Myocyte (in vitro differentiated cells): ENCODE results near the gene LRGUK. TPM values are rescaled to one million over a fixed set of nuclear protein-coding genes. Genes with fewer than 3 reads are reported as not detected.

ENCODE experiments used
- DNase-seq: peaks from one replicate; pipeline ENCODE4 v3.0.0-alpha.2; 2012; ENCODE audit warnings: low read depth
- total RNA-seq: library from RNA; depleted of rRNA; stranded (reverse); fragments of >200 nt; gene quantifications from 2 replicates; pipeline ENCODE4 v1.2.3, GENCODE V29; 2014

LRGUK gene
- total RNA-seq, 1 donor from 2014 or later, result 0.24 TPM

DNA sequence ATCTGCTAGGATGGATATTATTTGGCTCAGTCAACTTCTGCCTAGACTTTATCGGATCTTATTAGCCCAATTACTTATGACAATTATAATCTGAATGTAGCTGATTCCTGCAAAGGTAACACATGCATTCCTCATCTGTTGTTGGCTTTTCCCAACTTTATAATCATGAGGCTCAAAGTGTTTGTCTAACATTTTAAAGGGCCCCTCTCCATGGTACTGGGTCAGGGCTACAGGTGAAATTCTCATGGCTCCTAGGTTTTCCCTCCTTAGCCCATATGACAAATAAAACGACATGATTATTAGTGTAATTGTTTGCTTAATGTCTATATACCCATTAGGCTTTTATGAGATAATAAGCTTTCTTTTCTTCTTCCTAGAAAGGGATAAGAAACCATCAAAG lies 4.2 kb upstream of the LRGUK start:
- DNase-seq, result no peak

DNA sequence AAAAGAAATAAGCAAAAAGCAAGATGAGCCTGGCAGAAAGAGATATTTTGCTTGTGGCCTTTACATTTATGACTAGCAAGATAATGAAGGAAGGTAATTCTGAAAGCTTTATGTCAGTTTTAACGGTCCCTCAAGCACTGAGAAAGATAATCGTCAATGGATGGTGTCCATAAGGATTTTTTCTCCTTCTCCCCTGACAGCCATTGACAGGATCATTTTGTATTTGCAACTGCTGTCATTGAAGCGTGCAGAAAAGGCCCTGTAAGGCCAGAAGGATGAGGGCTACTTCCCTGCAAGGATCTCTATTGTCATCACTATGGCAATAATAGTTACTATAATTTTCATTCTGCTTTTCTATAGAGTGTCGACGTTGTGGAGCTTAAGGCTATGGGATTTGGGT lies 994 bp upstream of the LRGUK start:
- DNase-seq, result no peak

DNA sequence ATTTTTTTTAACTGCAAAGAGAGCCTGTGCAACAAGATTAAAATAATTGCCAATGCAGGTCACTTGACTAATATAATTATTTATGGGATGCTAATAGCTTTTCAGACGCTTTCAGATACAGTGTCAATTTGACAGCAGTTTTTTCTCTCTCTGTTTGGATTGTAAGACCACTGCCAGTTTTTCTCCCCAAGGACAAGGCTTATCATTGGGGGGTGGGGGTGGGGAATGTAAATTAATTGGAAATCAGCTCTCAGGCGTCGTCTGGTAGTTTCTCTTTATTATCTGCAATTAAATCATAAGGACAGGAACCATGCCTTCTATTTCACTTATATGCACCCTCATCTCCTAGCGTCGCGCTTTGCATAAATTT lies 559 bp upstream of the LRGUK start:
- no peak for DNase-seq

DNA sequence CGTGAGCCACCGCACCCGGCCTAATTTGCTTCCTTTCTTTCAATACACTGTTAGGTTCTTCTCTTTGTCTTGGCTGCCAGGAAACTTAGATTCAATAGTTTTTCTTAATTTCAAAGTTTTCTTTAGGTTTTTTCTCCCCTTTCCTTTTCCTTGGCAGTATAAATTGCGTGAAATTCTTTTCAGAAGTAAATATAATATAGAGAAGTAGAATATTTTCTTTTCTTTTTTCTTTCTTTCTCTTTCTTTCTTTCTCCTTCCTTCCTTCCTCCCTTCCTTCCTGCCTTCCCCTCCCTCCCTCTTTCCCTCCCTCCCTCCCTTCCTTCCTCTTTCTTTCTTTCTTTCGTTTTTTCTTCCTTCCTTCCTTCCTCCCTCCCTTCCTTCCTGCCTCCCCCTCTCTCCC lies 1.7 kb downstream of the LRGUK start:
- no peak for DNase-seq

DNA sequence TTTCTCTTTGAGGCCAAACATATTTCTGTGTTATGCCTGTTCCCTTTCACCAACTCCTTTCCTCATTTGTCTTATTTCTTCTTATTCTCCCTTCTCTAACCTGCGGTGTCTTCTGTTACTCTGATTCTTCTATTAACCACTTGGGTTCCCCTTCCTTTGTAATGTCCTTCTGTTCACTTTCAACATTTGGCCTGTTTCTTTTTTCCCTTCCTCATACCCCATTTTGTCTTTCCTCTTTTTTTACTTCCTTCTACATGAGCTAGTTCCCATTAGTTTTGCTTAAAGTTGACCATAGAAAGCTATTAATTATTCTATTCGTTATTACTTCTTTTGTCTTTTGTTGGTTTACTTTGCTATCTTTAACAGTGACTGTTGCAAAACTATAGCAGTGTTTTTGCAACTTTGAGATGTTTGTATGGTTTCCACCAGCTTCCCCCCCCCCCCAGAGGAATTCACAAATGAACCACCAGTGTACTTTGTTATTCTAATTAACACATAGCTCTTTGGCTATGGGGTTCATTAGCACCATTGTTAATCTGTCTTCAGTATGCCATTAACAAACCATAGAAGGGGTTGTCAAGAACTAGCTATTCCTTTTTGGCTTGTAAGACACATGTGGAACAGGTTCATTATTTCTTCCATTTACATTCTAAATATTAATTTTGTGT lies 2.9 kb downstream of the LRGUK start:
- DNase-seq, result no peak

DNA sequence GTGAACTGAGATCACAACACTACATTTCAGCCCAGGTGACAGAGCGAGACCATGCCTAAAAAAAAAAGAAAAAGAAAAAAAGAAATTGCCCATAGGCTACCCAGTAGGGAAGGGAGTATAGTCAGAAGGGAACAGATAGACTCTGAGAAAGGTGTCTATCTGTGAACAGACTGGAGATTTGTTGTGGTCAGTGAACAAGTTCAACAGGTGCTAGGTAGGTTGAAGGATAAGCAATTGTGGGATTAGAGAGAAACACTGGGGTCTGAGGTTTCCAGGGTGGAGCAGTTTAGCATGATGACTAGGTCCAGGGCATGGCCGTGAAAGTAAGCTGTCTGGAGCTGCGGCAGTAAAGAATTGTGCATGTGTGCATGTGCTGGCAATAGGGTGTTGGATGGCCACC lies 6.9 kb downstream of the LRGUK start:
- no peak for DNase-seq

DNA sequence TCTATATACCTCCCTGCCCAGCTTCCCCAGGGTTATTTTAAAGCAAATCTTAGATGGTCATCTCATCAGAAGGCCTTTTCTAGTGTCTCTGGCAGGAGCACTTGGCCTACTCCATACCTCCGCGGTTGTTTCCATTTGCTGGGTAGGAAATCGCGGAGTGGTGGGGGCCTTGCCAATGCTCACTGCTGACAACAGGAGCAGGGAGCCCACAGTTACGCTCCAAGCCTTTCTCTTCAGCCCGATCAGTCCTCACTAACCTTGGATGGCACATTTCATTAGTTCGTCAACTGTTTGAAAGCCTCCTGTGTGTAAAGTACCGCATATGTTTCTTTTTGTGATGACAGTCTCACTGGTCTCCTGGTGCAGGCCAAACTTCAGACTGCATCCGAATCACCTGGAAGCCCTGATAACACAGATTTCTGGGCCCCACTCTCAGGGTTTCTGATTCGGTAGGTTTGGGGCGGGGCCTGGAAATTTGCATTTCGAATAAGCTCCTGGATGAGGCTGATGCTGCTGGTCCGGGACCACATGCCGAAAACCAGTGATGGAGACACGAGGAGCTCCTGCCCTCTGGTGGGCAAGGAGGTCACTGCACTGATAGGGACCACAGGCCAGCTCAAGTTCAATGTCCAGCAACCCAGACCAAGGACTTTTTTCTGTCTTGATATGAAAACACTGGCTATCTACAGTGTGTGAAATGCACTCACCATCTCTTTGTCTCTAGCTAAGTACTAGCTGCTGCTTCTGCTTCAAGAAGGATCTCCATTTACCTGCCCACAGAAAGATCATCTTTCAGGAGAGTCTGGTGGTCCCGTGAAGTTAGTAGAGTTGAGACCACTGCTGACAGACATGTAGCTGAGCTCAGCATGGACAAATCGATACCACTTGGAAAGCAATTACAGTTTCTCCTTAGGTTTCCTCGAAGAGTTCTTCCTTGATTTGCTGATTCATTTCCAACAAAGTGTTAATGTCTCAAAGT lies 14.0 kb downstream of the LRGUK start:
- peak; percentile 83 for DNase-seq

DNA sequence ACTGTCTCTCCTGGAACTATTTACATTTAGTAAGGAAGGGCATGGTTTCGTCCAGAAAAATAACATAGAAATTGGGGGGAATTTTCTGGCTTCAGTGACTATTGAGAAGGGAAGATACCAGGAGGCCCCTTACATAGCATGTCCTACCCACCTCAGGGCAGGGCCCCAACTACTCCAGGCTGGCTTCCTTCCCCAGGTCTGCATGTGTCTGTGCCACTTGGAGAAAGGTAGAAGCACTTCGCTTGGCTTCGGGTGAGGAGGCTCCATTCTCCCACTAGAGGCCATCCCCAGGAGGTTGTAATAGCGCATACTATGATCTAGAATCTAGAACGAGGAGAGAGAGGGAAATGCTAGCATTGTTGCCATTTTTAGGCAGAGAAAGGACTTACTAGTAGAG lies 14.7 kb downstream of the LRGUK start:
- DNase-seq, result no peak

DNA sequence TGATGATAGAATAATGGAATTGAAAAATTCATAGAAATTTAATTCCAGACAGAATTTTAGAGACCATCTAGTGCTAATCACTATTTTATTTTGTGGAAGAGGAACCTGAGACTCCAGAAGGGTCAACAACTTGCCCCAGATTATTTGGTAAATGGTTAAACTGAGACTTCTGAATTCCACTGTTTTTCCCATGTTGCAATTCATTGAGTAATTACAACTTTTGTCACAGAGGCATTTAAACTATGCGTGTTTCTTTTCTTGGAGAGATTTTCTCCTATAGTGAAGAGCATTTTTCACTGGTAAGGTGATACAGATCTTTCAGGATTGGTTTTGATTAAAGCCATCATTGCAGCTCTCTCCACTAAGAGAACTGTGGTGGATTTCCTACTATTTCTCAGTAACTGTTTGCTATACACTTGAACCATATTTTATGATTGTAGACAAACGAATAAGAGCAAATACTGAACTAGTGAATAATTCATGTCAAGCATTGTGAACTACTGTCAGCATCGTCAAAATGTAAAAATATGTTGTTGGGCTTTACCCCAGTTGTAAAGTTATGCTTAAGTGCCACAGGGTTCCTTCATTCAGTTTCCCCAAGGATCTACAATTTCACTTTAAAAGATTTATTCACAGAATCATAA lies 26.5 kb downstream of the LRGUK start:
- no peak for DNase-seq

DNA sequence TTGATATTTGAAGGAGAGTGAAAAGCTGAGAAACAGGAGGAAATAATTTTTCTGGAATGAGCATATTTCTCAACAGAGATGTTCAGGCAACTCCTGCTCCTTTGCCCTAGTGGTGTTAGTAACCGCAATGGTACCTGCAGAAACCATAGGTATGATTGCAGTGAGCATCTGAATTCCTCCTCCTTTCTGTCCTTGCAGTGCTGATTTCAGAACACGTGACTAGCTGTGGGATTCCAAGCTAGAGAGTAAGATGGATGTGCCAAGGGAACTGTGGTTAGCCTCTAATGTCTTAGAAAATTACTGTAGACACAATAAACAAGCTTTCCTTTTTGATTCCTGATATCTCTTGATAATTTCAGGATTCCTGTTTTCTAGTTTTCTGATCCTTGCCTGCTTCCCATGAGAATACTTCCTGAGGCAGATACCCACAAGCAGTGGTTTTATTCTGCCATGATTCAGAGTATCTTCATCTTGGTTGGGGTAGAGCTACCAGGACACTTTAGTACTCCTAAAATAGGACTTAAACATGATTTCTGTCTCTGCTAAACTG lies 27.5 kb downstream of the LRGUK start:
- peak; percentile 59 for DNase-seq

DNA sequence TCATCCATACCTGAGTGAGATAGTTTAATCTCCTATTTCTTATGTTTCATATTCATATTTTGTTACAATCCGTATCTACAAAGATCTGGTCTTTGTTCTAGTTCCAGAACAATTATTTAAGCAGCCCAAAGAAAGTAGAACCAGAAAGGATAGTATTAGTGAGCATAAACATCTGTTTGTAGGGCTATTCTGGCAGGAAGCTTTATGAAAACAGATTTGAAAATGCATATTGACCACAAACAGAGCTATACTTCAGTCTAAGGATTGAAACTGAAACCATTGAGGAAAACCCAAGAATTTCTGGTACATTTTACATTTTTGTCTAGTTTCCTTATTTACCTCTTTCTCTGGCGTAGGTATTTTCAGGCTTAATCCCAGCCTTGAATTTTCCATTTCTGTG lies 28.1 kb downstream of the LRGUK start:
- no peak for DNase-seq

DNA sequence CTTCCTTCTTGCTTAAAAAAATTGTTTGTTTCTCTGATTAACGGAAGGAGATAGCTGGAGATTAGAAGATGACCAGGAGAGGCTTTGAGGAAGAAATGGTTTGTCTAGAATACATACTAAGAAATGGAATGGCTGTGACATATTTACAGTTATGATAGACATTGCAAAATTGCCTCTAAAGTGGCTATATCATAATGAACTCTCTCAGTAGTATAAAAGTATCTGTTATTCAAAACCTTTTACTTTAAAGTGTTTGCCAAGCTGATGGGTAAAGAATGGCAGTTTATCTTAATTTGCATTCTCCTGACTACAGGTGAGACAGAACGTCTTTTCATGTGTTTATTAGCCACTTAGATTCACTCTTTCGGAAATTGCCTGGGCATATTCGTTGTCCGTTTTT lies 28.7 kb downstream of the LRGUK start:
- no peak for DNase-seq

DNA sequence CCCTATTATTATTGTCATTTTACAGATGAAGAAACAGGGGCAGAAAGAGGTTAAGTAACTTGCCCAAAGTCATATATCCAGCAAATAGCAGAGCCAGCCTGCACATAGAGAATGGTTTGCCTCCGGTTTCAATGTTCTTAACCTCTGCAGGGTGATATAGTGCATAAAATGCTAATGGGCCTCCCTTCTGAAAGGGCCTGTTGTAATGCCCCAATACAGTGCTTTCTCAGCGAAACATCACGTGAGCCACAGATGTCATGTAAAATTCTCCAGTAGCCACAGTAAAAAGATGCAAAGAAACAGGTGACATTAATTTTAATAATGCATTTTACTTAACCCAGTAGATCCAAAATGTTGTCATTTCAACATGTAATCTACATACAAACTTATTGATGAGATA lies 38.1 kb downstream of the LRGUK start:
- DNase-seq, result no peak

DNA sequence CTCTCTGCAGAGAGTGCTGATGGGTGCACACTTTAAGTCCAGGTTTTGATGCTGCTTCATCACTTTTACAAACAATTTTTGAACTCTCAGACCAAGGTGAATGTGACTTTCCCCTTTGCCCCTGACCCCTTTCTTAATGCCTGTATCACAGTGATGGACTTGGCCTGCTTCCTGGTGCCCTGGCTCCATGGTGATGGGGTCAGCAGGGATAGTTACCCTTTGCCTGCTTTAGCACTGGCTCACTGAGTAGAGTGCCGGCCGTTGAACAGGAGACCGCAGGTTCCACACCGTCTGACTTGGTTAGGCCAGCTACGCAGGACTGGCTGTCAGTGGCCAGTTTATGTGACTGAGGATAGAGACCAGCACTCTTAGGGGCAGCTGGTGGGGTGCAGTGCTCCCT lies 40.1 kb downstream of the LRGUK start:
- no peak for DNase-seq

DNA sequence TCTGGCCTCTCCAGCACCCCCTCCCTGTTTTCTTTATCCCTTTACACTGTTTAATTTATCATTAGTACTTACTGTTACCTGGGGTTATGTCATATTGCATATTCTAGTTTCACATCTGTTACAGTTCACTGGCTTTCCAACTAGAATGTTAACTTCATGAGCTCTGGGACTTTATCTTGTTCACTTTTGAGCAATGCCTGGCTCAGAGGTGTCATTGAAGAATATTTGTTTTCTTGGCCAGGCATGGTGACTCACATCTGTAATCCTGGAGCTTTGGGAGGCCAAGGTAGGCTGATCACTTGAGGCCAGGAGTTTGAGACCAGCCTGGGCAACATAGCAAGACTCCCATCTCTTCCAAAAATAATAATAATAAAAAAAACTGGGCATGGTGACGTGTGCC lies 40.7 kb downstream of the LRGUK start:
- DNase-seq, result no peak

DNA sequence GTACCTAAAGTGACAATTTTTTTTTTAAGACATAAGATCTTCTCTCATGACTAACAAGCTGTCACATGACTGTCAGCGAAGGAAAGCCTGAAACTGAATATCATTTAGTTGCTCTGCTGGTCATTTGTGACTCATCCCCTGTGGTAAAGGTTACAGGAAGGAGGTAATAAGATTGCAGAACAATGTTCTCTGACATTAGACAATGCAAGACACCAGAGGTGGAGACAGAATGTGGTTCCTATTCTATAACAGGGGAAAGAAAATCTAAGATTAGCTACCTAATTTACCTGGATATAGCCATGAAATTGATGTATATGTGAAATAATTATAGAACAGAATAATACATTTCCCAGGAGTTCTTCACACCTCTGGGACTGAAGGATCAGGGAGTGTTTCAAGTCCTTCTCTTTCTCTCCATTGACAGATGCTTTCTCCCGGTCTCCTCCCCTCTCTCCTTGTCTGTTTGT lies 47.7 kb downstream of the LRGUK start:
- DNase-seq, result peak; percentile 87

DNA sequence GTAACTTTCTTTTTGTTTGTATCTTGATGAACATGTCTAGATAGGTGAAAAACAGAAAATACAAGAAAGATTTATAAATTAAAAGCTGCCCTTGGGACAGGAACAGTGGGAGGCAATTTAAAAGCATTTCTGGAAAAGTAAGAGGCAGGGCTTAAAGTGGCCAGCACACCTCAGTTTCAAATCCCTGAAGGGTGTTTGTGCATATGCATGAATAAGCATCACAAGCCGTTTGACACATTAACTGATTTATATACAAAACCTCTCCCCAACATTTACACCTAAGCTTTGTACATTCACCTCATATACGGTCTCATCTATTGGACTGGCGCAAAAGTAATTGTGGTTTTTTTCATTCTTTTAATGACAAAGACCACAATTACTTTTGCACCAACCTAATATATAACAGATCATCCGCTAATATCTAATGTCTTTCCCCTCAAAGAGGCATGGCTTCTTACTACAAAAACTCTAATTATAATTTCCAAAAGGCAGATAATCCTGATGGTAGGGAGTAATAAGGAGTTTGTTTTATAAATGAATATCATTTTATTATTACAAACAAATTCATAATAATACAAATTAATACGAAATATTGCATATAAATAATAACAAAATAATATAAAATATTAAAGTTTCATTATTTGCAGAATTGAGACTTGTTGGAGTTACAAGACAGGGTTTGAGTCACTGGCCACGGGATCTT lies 48.3 kb downstream of the LRGUK start:
- no peak for DNase-seq

DNA sequence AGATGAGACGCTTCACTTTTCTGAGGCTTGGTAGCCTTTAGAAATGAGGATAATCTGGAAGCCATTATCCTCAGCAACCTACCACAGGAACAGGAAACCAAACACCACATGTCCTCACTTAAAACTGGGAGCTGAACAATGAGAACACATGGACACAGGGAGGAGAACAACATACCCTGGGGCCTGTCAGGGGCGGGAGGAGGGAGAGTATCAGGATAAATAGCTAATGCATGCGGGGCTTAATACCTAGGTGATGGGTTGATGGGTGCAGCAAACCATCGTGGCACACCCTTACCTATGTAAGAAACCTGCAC lies 48.9 kb downstream of the LRGUK start:
- no peak for DNase-seq

DNA sequence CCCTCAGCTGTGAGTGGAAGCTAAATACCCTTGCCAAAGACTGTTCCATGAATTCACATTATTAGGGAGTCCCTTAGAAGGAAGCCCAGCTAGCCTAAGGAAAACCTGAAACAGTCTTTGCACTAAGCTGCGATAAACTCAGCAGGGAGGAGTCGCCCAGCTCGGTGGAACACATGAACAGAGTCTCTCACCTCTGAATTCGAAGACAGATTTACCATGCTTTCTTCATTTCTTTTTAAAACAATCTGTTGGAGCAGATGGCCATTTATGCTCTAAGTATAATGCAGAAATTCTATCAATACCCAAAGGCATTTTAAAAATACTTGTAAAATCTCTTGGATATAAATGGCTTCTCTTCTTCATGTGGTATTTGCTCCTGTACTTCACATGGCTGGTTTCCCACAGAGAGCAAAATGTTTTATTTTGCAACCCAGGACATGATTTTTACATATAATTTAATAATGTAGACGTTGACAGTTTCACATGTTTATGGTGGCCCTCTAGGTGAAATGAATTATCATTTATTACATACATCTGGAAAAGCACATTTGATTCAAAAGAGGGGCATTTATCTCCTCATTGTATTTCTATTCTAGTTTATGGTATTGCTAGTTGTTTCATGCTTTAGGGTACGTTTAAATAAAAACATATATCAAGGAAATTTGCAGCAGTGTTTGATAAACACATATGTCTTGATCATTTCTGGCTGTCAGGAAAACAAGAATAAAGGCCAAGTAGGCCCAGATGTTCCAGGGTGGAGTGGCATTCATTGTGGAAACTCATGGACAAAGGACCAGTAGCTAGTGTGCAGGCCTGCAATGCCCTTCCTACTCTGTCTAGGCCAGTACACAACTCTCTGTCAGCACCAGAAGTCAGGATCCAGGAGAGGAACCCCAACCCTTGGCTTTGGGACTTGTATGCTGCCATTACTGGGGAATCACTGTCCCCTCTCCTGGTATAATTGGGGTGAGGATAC lies 52.2 kb downstream of the LRGUK start:
- DNase-seq, result no peak

DNA sequence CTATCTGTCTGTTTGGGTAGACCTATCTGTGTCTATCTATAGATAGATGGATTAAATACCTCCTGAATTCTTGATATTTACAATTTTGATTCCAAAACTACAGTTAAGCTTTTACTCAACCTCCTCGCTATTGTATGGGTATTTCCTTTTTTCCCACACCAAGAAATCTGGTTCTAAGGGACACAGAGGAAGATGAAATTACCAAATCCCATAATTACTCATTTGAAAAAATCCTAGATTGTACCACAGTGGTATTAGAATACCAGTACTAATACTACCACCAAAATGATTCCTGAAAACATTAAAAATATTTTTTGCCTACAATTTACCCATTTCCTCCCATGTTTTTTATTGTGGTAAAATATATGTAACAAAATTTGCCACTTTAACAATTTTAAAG lies 53.2 kb downstream of the LRGUK start:
- no peak for DNase-seq
